HuH-7 (cell line): ENCODE measurements around the gene TNFAIP8L1.

Source experiments
- DNase-seq: peaks from one replicate; pipeline ENCODE4 v3.0.0; 2011; ENCODE audit warnings: low spot score

The TNFAIP8L1 gene

GRCh38 chr19:4703671-4704316 lies 64.5 kb downstream of the TNFAIP8L1 start:
- no peak for DNase-seq

GRCh38 chr19:4704317-4704673 lies 65.0 kb downstream of the TNFAIP8L1 start:
- DNase-seq, result no peak
